Skeletal muscle satellite cell (primary cell): ENCODE measurements around the gene KLHL2.
"Not testable (repeated sequence)": the region's sequence is repeated elsewhere in the genome, so short reads cannot be mapped to it uniquely, and the experiment has no call there.

Experiments used
- H3K27me3 ChIP-seq: 2 replicates; pipeline ENCODE4 v1.7.0; 2013; ENCODE audit warnings: low read length; ENCODE audit not compliant: control insufficient read depth, insufficient read depth
- H3K36me3 ChIP-seq: 2 replicates; pipeline ENCODE4 v1.7.0; 2013; ENCODE audit warnings: mild to moderate bottlenecking, control low read depth, low read length; ENCODE audit not compliant: insufficient read depth
- H3K4me1 ChIP-seq: 2 replicates; pipeline ENCODE4 v1.7.0; 2013; ENCODE audit warnings: low read length; ENCODE audit not compliant: control insufficient read depth, insufficient read depth
- H3K4me2 ChIP-seq: 2 replicates; pipeline ENCODE4 v1.7.0; 2013; ENCODE audit warnings: mild to moderate bottlenecking, low read length
- H3K4me3 ChIP-seq: 2 replicates; pipeline ENCODE4 v1.7.0; 2013; ENCODE audit warnings: low read length
- H3K9ac ChIP-seq: 2 replicates; pipeline ENCODE4 v1.7.0; 2013; ENCODE audit warnings: mild to moderate bottlenecking, low read depth, low read length, moderate library complexity
- H3K9me3 ChIP-seq: replicated peaks from 2 replicates; pipeline ENCODE4 v1.7.0; 2013; ENCODE audit warnings: mild to moderate bottlenecking, control low read depth, low read length

Gene KLHL2

DNA sequence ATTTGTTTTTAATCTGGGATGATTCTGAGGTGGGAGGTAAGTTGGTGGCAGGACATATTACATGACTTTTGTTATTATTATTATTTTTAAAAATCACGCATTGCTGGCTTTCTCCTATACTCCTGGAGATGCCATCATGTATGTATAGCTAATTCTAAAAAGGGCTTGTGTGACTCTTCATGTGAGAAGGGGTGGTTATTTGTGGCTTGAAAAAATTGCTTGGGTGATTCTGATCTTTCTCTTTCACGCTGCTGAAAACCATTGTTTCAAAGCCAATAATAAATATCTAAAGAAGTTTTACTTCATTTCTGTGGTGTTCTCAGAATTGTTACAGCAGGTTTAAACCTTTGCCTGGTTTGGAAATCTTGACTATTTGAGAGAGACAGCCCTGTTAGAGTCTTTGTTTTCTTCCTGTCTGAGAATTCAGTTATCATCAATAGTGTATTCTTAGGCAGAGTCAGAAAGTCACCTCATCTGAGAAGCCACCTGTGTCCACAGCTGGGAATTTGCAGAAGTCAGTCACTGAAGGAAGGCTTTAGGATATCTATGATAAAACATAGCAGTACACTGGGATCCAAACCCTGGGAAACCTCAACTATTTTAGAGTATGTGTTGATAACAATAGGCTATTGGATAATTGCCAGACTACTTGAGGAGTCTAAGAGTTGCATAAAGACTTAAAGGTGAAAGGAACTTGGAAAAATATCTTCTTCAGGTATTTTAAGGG lies 8.6 kb downstream of the KLHL2 start:
- H3K27me3 ChIP-seq, H3K36me3 ChIP-seq, H3K4me2 ChIP-seq, H3K9me3 ChIP-seq, H3K4me3 ChIP-seq, H3K9ac ChIP-seq: not testable (repeated sequence)
- H3K4me1 ChIP-seq: peaks cover 18% of the 10 kb centered on the region

GRCh38 chr4:165217325-165217724 lies 10.0 kb downstream of the KLHL2 start:
- no peak overlapping the region for H3K4me2 ChIP-seq
- no peaks in the 10 kb centered on the region for H3K27me3 ChIP-seq
- no peak overlapping the region for H3K4me3 ChIP-seq
- H3K36me3 ChIP-seq: no peaks in the 10 kb centered on the region
- H3K9me3 ChIP-seq: no peaks in the 10 kb centered on the region
- peaks cover 22% of the 10 kb centered on the region for H3K4me1 ChIP-seq
- H3K9ac ChIP-seq: no peak overlapping the region

DNA sequence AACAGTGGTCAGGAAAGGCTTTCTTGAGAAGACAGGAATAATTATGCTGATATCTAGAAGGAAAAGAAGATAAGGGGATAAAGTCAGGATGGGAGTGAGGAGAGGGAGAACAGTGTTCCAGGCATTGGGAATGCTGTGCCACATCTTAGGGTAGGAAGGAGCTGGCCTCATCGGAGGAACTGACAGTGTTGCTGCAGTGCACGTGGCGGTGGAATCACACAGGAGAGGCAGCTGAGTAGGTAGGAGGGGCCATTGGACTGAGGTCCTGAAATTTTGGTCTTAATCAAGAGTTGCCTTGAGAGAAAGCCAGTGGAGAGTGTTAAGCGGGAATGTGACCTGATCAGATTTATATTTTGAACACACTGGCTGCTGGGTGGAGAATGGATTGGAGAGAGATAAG lies 13.9 kb downstream of the KLHL2 start:
- H3K9me3 ChIP-seq, H3K27me3 ChIP-seq, H3K36me3 ChIP-seq, H3K4me2 ChIP-seq, H3K9ac ChIP-seq, H3K4me3 ChIP-seq: not testable (repeated sequence)
- H3K4me1 ChIP-seq: peaks cover 10% of the 10 kb centered on the region

GRCh38 chr4:165221993-165222650 lies 14.8 kb downstream of the KLHL2 start:
- peaks cover 10% of the 10 kb centered on the region for H3K4me1 ChIP-seq
- not testable (repeated sequence) for H3K4me3 ChIP-seq, H3K27me3 ChIP-seq

DNA sequence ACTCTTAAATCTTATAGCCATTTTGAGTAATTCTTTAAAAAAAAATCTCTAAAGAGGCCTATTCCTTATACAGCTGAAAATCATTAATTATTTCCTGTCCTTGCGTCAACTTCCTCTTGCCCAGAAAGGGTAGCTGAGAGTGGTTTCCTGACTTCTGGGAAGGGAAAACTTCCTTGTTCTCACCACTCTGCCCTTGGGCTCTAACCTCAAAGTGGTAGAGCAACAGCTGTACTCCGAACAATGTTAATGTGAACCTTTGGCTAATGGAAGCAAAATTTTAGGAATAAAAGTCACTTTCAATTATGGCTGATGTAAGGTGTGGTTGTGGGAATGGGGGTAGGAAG lies 15.3 kb downstream of the KLHL2 start:
- Histone ChIP-seq H3K4me2 (peak overlapping the region; percentile 1), H3K36me3 (no peaks in the 10 kb centered on the region), H3K27me3 (no peaks in the 10 kb centered on the region), H3K4me3 (no peak overlapping the region), H3K9me3 (no peaks in the 10 kb centered on the region), H3K9ac (no peak overlapping the region), H3K4me1 (peaks cover 10% of the 10 kb centered on the region)

More at GRCh38 chr4:165221993-165222650, 14.8 kb downstream of the KLHL2 start:
- H3K36me3 ChIP-seq, H3K9ac ChIP-seq, H3K9me3 ChIP-seq: not testable (repeated sequence)
- peak overlapping the region; percentile 1 for H3K4me2 ChIP-seq

DNA sequence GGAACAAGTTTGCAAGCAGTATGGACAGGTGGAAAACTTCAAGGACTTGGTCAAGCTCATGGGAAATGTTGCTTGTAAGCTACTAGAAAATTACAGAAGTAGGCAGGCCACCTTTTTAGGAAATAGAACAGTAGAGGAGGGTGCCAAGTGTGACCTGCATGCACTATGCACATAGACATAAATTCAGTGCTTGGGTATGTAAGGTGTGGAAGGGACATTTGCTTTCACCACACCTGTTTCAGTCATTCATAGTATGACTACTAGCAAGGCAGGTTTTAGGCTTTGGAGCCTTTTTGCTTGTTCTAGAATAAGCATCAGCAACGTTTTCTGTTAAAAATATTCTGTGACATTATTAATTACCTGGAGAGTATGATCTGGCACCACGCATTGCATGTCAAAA lies 20.0 kb downstream of the KLHL2 start:
- not testable (repeated sequence) for H3K4me1 ChIP-seq, H3K9ac ChIP-seq, H3K4me2 ChIP-seq, H3K9me3 ChIP-seq, H3K27me3 ChIP-seq, H3K36me3 ChIP-seq, H3K4me3 ChIP-seq

- not testable (repeated sequence) for H3K27me3 ChIP-seq, H3K4me2 ChIP-seq, H3K4me1 ChIP-seq, H3K9me3 ChIP-seq, H3K9ac ChIP-seq, H3K4me3 ChIP-seq, H3K36me3 ChIP-seq
Observed at GRCh38 chr4:165229490-165230200, 22.3 kb downstream of the KLHL2 start.

GRCh38 chr4:165232623-165233433 lies 25.5 kb downstream of the KLHL2 start:
- H3K9me3 ChIP-seq, H3K9ac ChIP-seq, H3K4me2 ChIP-seq, H3K27me3 ChIP-seq, H3K4me1 ChIP-seq, H3K36me3 ChIP-seq, H3K4me3 ChIP-seq: not testable (repeated sequence)

DNA sequence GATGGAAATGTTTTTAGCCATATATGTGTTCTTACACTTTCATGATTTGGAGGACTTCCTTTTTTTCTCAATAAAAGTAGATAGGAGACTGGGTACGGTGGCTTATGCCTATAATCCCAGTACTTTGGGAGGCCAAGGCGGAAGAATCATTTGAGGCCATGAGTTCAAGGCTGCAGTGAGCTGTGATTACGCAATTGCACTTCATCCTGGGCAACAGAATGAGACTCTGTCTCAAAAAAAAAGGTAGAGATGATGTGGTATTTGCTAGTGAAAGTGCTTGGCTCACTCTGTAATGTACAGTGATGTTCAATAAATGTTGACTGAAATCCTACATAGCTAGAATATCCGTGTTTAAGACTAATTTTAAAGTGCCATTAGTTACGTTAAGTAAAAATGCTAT lies 27.4 kb downstream of the KLHL2 start:
- Histone ChIP-seq H3K9me3 (no peaks in the 10 kb centered on the region), H3K4me3 (no peak overlapping the region), H3K36me3 (no peaks in the 10 kb centered on the region), H3K9ac (no peak overlapping the region), H3K27me3 (no peaks in the 10 kb centered on the region), H3K4me1 (no peaks in the 10 kb centered on the region), H3K4me2 (no peak overlapping the region)

DNA sequence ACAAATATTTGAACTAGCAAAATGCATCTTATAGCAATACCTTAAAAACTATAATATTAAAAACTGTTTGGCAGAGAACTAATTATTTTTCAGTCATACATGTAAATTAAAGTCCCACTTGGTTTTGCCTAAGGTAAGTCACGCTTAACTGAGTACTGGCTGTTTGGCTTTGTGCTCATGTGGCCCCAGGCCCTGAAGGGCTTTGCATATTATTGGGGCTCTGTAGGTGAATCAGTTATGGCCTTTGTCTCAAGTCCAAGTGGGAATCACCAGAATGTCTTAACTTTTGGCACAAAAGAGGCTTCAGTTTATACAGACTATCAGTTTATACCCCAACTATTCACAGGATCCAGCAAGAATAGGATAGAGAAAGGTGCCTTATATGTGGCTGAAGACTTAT lies 29.5 kb downstream of the KLHL2 start:
- H3K27me3 ChIP-seq, H3K4me2 ChIP-seq, H3K4me3 ChIP-seq, H3K36me3 ChIP-seq, H3K9ac ChIP-seq, H3K9me3 ChIP-seq: not testable (repeated sequence)
- H3K4me1 ChIP-seq: peaks cover 11% of the 10 kb centered on the region

GRCh38 chr4:165238041-165238640 lies 30.8 kb downstream of the KLHL2 start:
- peaks cover 11% of the 10 kb centered on the region for H3K4me1 ChIP-seq
- not testable (repeated sequence) for H3K9ac ChIP-seq, H3K36me3 ChIP-seq, H3K4me3 ChIP-seq, H3K27me3 ChIP-seq, H3K4me2 ChIP-seq, H3K9me3 ChIP-seq
